HEK293 (cell line): ENCODE data around the gene NAA25.
A peak's percentile ranks its signal among the peaks of the same experiment; 100 is the strongest.
"Not testable (repeated sequence)": the region's sequence is repeated elsewhere in the genome, so short reads cannot be mapped to it uniquely, and the experiment has no call there.

Source experiments
- CTCF ChIA-PET: fragments of 350-600 bp; formaldehyde crosslinking; extraction: SDS; loops from one replicate; lab custom pipeline; 2021; ENCODE audit warnings: antibody characterized with exemption; lab: Yijun Ruan, JAX
- POLR2A ChIA-PET: fragments of 300-600 bp; formaldehyde crosslinking; extraction: SDS; loops from one replicate; lab custom pipeline; 2020; ENCODE audit warnings: antibody characterized with exemption, inconsistent platforms; lab: Yijun Ruan, JAX
- H3K27ac ChIP-seq: fragments of 200-500 bp; sonication (Bioruptor generic); 2 replicates; pipeline ENCODE4 v1.5.1; 2014; ENCODE audit warnings: low read depth, low read length, control low read depth, inconsistent platforms; ENCODE audit errors: extremely low read depth
- H3K36me3 ChIP-seq, 2 experiments: fragments of 200-500 bp in 1 of 2; sonication (Bioruptor generic) in 1 of 2; 1 replicate in 1 of 2; 2 replicates in 1 of 2; pipeline ENCODE4 v1.5.1; 2014 to 2017; ENCODE audit warnings: inconsistent platforms in 2 of 2, low read length in 2 of 2; ENCODE audit not compliant: control insufficient read depth in 2 of 2, insufficient read depth in 1 of 2
- H3K4me1 ChIP-seq: fragments of 200-500 bp; sonication (Bioruptor generic); 2 replicates; pipeline ENCODE4 v1.5.1; 2014; ENCODE audit warnings: mild to moderate bottlenecking, low read length, inconsistent platforms; ENCODE audit not compliant: control insufficient read depth, insufficient read depth
- H3K4me3 ChIP-seq: 2 replicates; pipeline ENCODE4 v1.5.1; 2011; ENCODE audit warnings: low read depth, mild to moderate bottlenecking, control low read depth, low read length, moderate library complexity
- H3K9me3 ChIP-seq: fragments of 200-500 bp; sonication (Bioruptor generic); 2 replicates; pipeline ENCODE4 v1.5.1; 2014; ENCODE audit warnings: low read depth, low read length, inconsistent platforms; ENCODE audit not compliant: control insufficient read depth, insufficient read depth
- GLIS1 ChIP-seq: fragments of 450-650 bp; formaldehyde crosslinking; IDR thresholded peaks from 2 replicates; pipeline ENCODE4 v1.5.1; 2016; ENCODE audit warnings: missing biosample characterization, missing genetic modification characterization
- PRDM10 ChIP-seq: fragments of 450-650 bp; formaldehyde crosslinking; IDR thresholded peaks from 2 replicates; pipeline ENCODE4 v1.5.1; 2016; ENCODE audit warnings: missing biosample characterization, missing genetic modification characterization
- ZIC2 ChIP-seq: fragments of 450-650 bp; formaldehyde crosslinking; IDR thresholded peaks from 2 replicates; pipeline ENCODE4 v1.5.1; 2016; ENCODE audit warnings: missing biosample characterization, missing genetic modification characterization
- ZNF292 ChIP-seq: fragments of 450-650 bp; formaldehyde crosslinking; IDR thresholded peaks from 2 replicates; pipeline ENCODE4 v1.5.1; 2016; ENCODE audit warnings: low read depth, missing biosample characterization, missing genetic modification characterization, borderline replicate concordance
- ZNF302 ChIP-seq: fragments of 450-650 bp; formaldehyde crosslinking; IDR thresholded peaks from 2 replicates; pipeline ENCODE4 v1.5.1; 2016; ENCODE audit warnings: missing biosample characterization, missing genetic modification characterization, low read depth
- ZNF423 ChIP-seq: fragments of 450-650 bp; formaldehyde crosslinking; IDR thresholded peaks from 2 replicates; pipeline ENCODE4 v1.5.1; 2016; ENCODE audit warnings: missing biosample characterization, missing genetic modification characterization
- ZNF510 ChIP-seq: fragments of 450-650 bp; formaldehyde crosslinking; IDR thresholded peaks from 2 replicates; pipeline ENCODE4 v1.5.1; 2018; ENCODE audit warnings: mild to moderate bottlenecking, missing genetic modification characterization, missing biosample characterization; ENCODE audit not compliant: insufficient replicate concordance
- ZNF600 ChIP-seq: fragments of 450-650 bp; formaldehyde crosslinking; IDR thresholded peaks from 2 replicates; pipeline ENCODE4 v1.5.1; 2016; ENCODE audit warnings: missing biosample characterization, missing genetic modification characterization
- ZNF639 ChIP-seq: fragments of 450-650 bp; formaldehyde crosslinking; IDR thresholded peaks from 2 replicates; pipeline ENCODE4 v1.5.1; 2016; ENCODE audit warnings: missing biosample characterization, missing genetic modification characterization
- ZNF677 ChIP-seq: fragments of 450-650 bp; IDR thresholded peaks from 2 replicates; pipeline ENCODE4 v1.5.0; 2018; ENCODE audit warnings: missing biosample characterization, mild to moderate bottlenecking, missing genetic modification characterization, moderate library complexity
- ZSCAN30 ChIP-seq: fragments of 450-650 bp; IDR thresholded peaks from 2 replicates; pipeline ENCODE4 v1.5.1; 2018; ENCODE audit warnings: missing biosample characterization, mild to moderate bottlenecking, missing genetic modification characterization, moderate library complexity

Gene NAA25

GRCh38 chr12:112105891-112106290, 2.7 kb downstream of the NAA25 start:
- Histone ChIP-seq H3K4me3 (no peak overlapping the region), H3K36me3 (peaks cover 29 to 41% of the 10 kb centered on the region in 2 experiments), H3K9me3 (no peaks in the 10 kb centered on the region), H3K4me1 (peaks cover 15% of the 10 kb centered on the region), H3K27ac (no peak overlapping the region)
- ChIA-PET CTCF (interaction anchor here (0.5 kb wide), 1 partner anchor 709 kb away, joined by 3 read pairs; no protein-coding TSS in a partner anchor), POLR2A (interaction anchor here (1.0 to 5.9 kb wide), 3 partner anchors 16 to 93 kb away, joined by 3 to 53 read pairs (median 4); partner anchors contain the start of genes ERP29, TMEM116 and TRAFD1)
- no peak for TF ChIP-seq PRDM10 (tag by site-specific recombination)
- TF ChIP-seq ZNF677 (tag by site-specific recombination): peak; percentile 63
- TF ChIP-seq ZNF639 (tag by site-specific recombination): no peak
- no peak for TF ChIP-seq ZNF510 (tag by site-specific recombination)
- TF ChIP-seq, all 188 proteins: peak for 1

GRCh38 chr12:112103758-112104503, 4.7 kb downstream of the NAA25 start:
- ChIA-PET POLR2A (no interaction called here), CTCF (interaction anchor here (0.6 kb wide), 1 partner anchor 67 kb away, joined by 3 read pairs; no protein-coding TSS in a partner anchor)
- peaks cover 15% of the 10 kb centered on the region for H3K4me1 ChIP-seq
- H3K9me3 ChIP-seq: no peaks in the 10 kb centered on the region
- TF ChIP-seq ZNF292 (tag by site-specific recombination): no peak
- TF ChIP-seq ZSCAN30 (tag by site-specific recombination): no peak
- peak; percentile 57; the same call in 1 of the 2 replicates for TF ChIP-seq ZNF423 (tag by site-specific recombination)
- peak; percentile 52 for TF ChIP-seq ZNF600 (tag by site-specific recombination)
- peak; percentile 64 for TF ChIP-seq GLIS1 (tag by site-specific recombination)
- no peak for TF ChIP-seq ZNF302 (tag by site-specific recombination)
- peak; percentile 91 for TF ChIP-seq ZIC2
- no peak for TF ChIP-seq ZNF510 (tag by site-specific recombination)
- TF ChIP-seq, all 188 proteins: peak for 4
- Histone ChIP-seq H3K36me3 (peaks cover 48 to 57% of the 10 kb centered on the region in 2 experiments), H3K27ac (no peak overlapping the region), H3K4me3 (no peak overlapping the region)

GRCh38 chr12:112102746-112103145, 5.8 kb downstream of the NAA25 start:
- H3K36me3 ChIP-seq: peaks cover 56 to 67% of the 10 kb centered on the region in 2 experiments
- H3K27ac ChIP-seq: not testable (repeated sequence)

More at GRCh38 chr12:112102746-112103145, 5.8 kb downstream of the NAA25 start:
- H3K4me3 ChIP-seq, H3K9me3 ChIP-seq, CTCF ChIA-PET: not testable (repeated sequence)
- peaks cover 15% of the 10 kb centered on the region for H3K4me1 ChIP-seq
- POLR2A ChIA-PET: interaction anchor here (1.1 kb wide), 1 partner anchor 14 kb away, joined by 3 read pairs; no protein-coding TSS in a partner anchor
